Activated CD4-positive, alpha-beta memory T cell treated with anti-CD3 and anti-CD28 coated beads, Interleukin-2, amount 10 ng/mL, durations not matched to agents 7 days and 5 days (primary cell): ENCODE data around the gene APBA2. TPM values are rescaled to one million over a fixed set of nuclear protein-coding genes. Genes with fewer than 3 reads are reported as not detected.

Experiments
- CTCF ChIA-PET: fragments of 350-600 bp; sonication (Branson Sonifier 250); formaldehyde crosslinking; loops from one replicate; lab custom pipeline; 2021; ENCODE audit warnings: antibody characterized with exemption, inconsistent platforms; lab: Charles Lee
- POLR2A ChIA-PET: fragments of 350-600 bp; sonication (Branson Sonifier 250); formaldehyde crosslinking; loops from one replicate; lab custom pipeline; 2021; ENCODE audit warnings: antibody characterized with exemption; lab: Charles Lee
- DNase-seq: peaks from one replicate; pipeline ENCODE4 v3.0.0-alpha.2; 2020
- H3K27ac Mint-ChIP-seq: one replicate; pipeline ENCODE4 v1.8.0; 2021; ENCODE audit warnings: mild to moderate bottlenecking, mixed read lengths
- H3K27me3 Mint-ChIP-seq: one replicate; pipeline ENCODE4 v1.8.0; 2021; ENCODE audit warnings: mixed read lengths
- H3K36me3 Mint-ChIP-seq: one replicate; pipeline ENCODE4 v1.8.0; 2021; ENCODE audit warnings: low read depth, mixed read lengths
- H3K4me1 Mint-ChIP-seq: one replicate; pipeline ENCODE4 v1.8.0; 2021; ENCODE audit warnings: mixed read lengths
- H3K4me3 Mint-ChIP-seq: one replicate; pipeline ENCODE4 v1.8.0; 2021; ENCODE audit warnings: mild to moderate bottlenecking, mixed read lengths
- H3K9me3 Mint-ChIP-seq: one replicate; pipeline ENCODE4 v1.8.0; 2021; ENCODE audit warnings: mixed read lengths
- total RNA-seq, 2 experiments: library from RNA; stranded (reverse); gene quantifications; one replicate each; pipeline ENCODE4 v1.2.3, GENCODE V29; 2021

The APBA2 gene
- total RNA-seq, 2 experiments from 2014 or later = 0.81 to 0.93 TPM

DNA sequence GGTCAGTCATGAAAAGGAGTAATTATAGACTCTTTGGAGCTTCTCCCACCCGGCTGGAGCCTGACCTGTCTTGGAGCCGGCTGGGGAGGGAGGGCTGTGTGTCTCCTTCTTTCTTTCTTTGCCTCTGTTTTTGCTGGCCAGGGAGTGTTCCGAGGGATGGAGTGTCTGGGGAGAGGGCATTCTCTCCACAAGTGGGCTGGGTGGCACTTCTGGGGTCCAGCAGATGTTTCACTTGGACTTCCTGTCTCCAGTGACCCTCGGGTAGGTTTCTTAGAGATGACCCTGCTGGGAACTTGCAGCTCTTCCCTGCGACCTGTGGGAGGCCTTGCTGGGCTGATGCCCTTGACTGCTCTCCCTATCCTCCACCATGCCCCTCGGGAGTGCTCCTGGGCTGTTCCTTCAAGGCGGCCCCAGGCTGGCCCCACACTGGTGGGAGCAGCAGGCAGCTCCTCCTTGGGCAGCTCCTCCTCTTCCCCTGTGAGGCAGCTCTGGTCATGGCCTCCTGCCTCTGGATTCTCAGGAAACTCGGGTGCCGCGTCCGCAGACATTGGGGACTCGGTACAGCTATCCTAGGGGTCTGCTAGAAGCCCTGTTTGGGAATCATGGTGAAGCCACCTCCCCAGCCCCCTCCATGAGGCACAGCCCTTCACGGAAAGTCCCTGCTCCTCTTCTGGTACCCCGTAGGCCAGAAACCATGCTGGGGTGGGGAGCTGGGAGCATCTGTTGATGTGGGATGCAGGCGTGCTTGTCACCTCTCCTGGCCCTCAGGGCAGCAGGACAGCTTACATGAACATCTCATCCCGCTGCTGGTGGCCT, 44.9 kb downstream of the APBA2 start:
- POLR2A ChIA-PET = no interaction called here
- no peaks in the 10 kb centered on the region for H3K36me3 Mint-ChIP-seq
- CTCF ChIA-PET = no interaction called here
- H3K4me3 Mint-ChIP-seq = no peak overlapping the region
- no peak overlapping the region for H3K27ac Mint-ChIP-seq
- H3K4me1 Mint-ChIP-seq = no peaks in the 10 kb centered on the region
- no peak for DNase-seq
- H3K9me3 Mint-ChIP-seq = no peaks in the 10 kb centered on the region
- peaks cover 2% of the 10 kb centered on the region for H3K27me3 Mint-ChIP-seq

DNA sequence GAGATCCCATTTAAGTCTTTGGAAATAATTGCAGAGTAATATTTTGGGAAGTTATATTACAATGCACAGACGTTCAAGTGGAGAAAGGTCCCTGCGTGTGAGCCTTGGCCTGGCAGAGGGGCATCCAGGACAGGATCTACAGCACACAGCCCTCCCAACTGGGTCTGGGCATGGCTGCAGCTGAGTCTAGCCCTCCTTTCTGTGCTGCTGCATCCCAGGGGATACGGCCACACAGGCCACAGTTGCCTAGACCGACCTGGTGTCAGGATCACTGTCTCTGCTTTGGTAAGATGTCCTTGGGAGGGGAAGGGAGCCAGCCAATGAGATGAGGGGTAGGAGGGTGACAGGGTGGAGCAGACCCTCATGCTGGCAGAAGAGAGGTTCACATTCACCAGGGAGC, 46.1 kb downstream of the APBA2 start:
- DNase-seq = no peak
- H3K4me1 Mint-ChIP-seq = peaks cover 11% of the 10 kb centered on the region
- CTCF ChIA-PET = no interaction called here

DNA sequence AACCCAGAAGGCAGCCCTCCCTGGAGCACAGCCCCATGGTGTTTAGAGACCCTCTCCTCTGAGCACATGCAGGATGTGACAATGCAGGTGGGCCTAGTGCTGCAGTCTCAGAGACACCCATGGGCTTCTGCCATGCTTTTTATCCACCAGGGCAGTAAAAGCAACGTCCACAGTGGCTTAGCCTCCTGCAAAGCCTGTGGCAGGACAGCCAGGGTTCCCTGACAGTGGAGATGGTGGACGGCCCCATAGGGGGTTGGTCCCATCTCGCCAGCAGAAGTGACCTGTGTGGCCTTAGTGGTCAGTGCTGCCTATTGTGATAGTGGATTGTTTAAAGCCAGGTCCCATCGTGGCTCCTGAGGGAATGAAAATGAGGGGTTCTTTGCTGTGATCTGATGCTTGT, 46.6 kb downstream of the APBA2 start:
- peaks cover 16% of the 10 kb centered on the region for H3K4me1 Mint-ChIP-seq
- no peak overlapping the region for H3K4me3 Mint-ChIP-seq
- no peak overlapping the region for H3K27ac Mint-ChIP-seq
- ChIA-PET CTCF (no interaction called here), POLR2A (no interaction called here)
- no peaks in the 10 kb centered on the region for H3K9me3 Mint-ChIP-seq
- DNase-seq = no peak
- H3K36me3 Mint-ChIP-seq = no peaks in the 10 kb centered on the region
- no peaks in the 10 kb centered on the region for H3K27me3 Mint-ChIP-seq

More for the DNA sequence above, 46.1 kb downstream of the APBA2 start:
- Mint-ChIP-seq H3K27me3 (no peaks in the 10 kb centered on the region), H3K9me3 (no peaks in the 10 kb centered on the region), H3K27ac (no peak overlapping the region), H3K36me3 (no peaks in the 10 kb centered on the region), H3K4me3 (no peak overlapping the region)
- POLR2A ChIA-PET = no interaction called here

DNA sequence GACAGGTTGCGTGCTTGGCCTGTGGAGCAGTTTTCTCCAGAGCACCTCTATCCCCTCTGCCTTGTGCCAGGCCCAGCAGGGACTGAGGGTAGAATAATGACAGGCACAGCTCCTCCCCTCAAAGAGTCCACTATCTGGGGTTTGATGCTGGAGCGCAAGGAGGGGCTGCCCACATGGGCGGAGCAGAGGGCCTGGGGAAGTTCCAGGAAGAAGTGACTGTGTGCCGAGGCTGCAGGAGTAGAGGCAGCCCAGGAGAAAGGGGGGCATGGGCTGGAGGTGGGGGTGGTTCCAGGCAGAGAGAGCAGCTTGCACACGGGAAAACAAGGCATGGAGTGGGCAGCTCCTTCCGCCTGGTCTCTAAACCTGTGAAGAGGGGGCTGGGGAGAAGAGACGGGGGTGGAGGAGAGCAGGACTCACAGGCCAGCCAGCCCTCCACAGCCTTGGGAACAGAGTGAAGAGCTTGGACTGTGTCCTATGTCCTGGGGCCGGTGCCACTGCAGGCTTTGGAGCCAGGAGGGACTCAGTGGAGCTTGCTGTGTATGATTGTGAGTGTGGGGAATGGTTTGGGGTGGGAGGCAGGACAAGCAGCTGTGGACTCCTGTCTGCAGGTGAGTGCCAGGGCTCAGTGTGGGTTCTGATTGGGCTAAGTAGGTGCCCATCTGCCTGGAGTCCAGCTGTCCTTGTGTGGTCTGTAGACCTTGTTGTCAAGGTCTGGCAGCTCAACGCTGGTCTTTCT, 48.1 kb downstream of the APBA2 start:
- no peaks in the 10 kb centered on the region for H3K27me3 Mint-ChIP-seq
- H3K36me3 Mint-ChIP-seq = no peaks in the 10 kb centered on the region
- ChIA-PET CTCF (no interaction called here), POLR2A (no interaction called here)
- H3K4me1 Mint-ChIP-seq = peaks cover 22% of the 10 kb centered on the region
- H3K27ac Mint-ChIP-seq = no peak overlapping the region
- no peaks in the 10 kb centered on the region for H3K9me3 Mint-ChIP-seq
- DNase-seq = no peak
- no peak overlapping the region for H3K4me3 Mint-ChIP-seq

DNA sequence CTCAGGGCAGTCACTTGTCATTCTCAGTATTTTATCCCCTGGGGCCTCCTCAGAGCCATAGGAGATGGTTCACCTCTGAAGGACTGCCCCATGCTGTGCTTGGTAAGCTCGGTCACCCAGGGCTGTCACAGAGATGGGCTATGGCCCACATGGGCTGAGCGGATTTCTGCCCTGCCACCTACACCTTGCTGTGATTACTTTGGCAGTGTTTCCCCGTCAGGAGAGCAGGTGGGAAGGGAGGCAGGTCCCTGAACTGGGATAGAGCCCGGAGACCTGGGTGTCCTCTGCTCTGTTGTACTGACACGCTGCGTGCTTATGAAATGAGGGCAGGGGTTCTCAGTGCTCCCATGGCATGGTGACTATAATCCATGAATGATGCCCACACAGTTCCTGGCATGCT, 48.9 kb downstream of the APBA2 start:
- peaks cover 27% of the 10 kb centered on the region for H3K4me1 Mint-ChIP-seq
- no peaks in the 10 kb centered on the region for H3K27me3 Mint-ChIP-seq
- no peaks in the 10 kb centered on the region for H3K36me3 Mint-ChIP-seq

DNA sequence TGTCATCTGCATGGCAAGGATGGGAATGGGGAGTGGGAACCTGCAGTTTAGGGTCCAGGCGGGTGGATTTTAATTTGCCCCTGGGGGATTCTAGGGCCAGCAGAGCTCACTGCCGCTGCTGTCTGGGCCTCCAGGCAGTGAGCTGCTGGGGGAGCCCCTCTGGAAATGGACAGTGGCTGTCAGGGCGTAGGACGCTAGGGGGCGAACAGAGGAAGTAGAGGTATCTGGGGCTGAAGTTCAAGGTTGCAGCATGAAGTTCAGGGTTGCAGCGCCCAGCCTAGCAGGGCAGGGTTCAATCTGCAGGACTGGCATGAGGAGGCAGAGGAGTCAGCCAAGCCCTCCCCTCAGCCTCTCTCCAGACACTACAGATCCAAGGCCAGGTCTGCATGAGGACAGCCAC, 49.5 kb downstream of the APBA2 start:
- peaks cover 27% of the 10 kb centered on the region for H3K4me1 Mint-ChIP-seq
- H3K4me3 Mint-ChIP-seq = no peak overlapping the region
- no peak overlapping the region for H3K27ac Mint-ChIP-seq
- no peak for DNase-seq
- no peaks in the 10 kb centered on the region for H3K36me3 Mint-ChIP-seq
- CTCF ChIA-PET = interaction anchor here (1.3 to 1.7 kb wide), 2 partner anchors 28 to 40 kb away, joined by 3 to 4 read pairs; no protein-coding TSS in a partner anchor
- no peaks in the 10 kb centered on the region for H3K27me3 Mint-ChIP-seq
- POLR2A ChIA-PET = no interaction called here
- peaks cover 3% of the 10 kb centered on the region for H3K9me3 Mint-ChIP-seq

More for the DNA sequence above, 48.9 kb downstream of the APBA2 start:
- H3K27ac Mint-ChIP-seq = no peak overlapping the region
- H3K9me3 Mint-ChIP-seq = peaks cover 2% of the 10 kb centered on the region
- POLR2A ChIA-PET = no interaction called here
- CTCF ChIA-PET = no interaction called here
- no peak overlapping the region for H3K4me3 Mint-ChIP-seq
- no peak for DNase-seq

DNA sequence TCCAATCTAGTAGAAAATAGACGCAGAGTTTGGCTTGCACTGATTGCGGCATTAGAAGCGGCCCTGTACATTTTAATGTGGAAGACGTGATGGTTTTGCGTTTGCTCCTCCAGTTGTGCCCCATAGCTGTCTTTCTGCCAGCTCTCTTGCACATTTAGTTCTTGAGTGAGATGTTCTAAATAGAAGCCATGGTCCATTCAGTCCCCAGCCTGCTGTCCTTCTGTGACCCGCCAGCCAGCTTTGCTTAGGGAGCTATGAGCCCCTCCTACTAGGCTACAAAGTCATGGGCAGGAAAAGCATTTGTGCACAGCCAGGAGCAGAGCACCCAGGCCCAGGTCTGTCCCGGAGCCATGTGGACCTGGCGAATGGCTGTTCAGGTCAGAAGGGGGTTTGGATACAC, 50.3 kb downstream of the APBA2 start:
- peaks cover 3% of the 10 kb centered on the region for H3K9me3 Mint-ChIP-seq
- H3K27me3 Mint-ChIP-seq = no peaks in the 10 kb centered on the region
- POLR2A ChIA-PET = no interaction called here
- H3K4me1 Mint-ChIP-seq = peaks cover 32% of the 10 kb centered on the region
- H3K36me3 Mint-ChIP-seq = no peaks in the 10 kb centered on the region
- DNase-seq = no peak
- no peak overlapping the region for H3K27ac Mint-ChIP-seq
- CTCF ChIA-PET = interaction anchor here (1.3 to 1.7 kb wide), 2 partner anchors 28 to 39 kb away, joined by 3 to 4 read pairs; no protein-coding TSS in a partner anchor
- H3K4me3 Mint-ChIP-seq = no peak overlapping the region

DNA sequence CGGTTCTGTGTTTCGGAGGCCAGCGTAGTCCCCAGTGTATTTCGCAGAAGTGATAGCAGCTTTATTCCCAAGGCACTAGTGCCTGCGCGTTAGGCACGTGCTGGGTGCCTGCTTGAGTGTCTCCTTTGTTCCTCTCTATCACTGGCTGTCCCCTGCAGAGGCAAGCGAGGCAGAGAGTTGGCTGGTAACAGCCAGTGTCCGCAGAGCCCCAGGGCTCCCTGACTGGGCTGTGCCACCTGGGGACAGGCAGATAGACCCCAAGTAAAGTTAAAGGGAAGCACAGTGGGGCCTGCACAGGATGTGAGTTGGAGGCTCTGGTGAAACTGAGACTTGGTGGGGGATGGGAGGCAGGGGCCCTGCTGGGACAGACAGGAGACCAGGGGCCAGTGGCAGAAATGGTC, 50.7 kb downstream of the APBA2 start:
- no peak overlapping the region for H3K4me3 Mint-ChIP-seq
- no peaks in the 10 kb centered on the region for H3K27me3 Mint-ChIP-seq
- no peaks in the 10 kb centered on the region for H3K36me3 Mint-ChIP-seq
- peaks cover 35% of the 10 kb centered on the region for H3K4me1 Mint-ChIP-seq
- ChIA-PET POLR2A (no interaction called here), CTCF (interaction anchor here (1.3 to 1.7 kb wide), 2 partner anchors 29 to 39 kb away, joined by 3 to 4 read pairs; no protein-coding TSS in a partner anchor)
- H3K9me3 Mint-ChIP-seq = peaks cover 3% of the 10 kb centered on the region
- no peak for DNase-seq
- no peak overlapping the region for H3K27ac Mint-ChIP-seq

DNA sequence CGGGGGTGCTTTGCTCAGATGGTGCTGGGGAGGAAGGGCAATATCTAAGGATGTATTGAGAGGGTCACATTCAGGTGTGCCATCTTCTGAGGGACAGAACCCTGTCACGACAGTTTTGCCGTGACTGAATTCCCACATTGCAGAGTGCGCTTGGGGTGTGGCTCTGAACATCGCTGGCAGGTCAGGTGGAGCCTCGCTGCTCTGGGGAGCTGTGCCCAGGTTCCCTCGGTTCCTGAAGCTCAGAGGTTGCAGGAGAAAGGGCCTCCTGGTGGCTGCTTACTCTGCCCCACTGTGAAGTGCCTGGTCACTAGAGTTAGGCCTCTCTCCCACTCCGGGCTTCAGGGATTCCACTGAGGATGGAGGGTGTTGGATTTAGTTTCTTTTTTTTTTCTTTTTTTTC, 51.5 kb downstream of the APBA2 start:
- Mint-ChIP-seq H3K27me3 (no peaks in the 10 kb centered on the region), H3K9me3 (peaks cover 3% of the 10 kb centered on the region), H3K4me3 (no peak overlapping the region), H3K36me3 (no peaks in the 10 kb centered on the region), H3K27ac (peak overlapping the region; percentile 47), H3K4me1 (peaks cover 37% of the 10 kb centered on the region)
- CTCF ChIA-PET = interaction anchor here (1.6 kb wide), 1 partner anchor 153 kb away, joined by 5 read pairs; no protein-coding TSS in a partner anchor
- DNase-seq = no peak
- POLR2A ChIA-PET = no interaction called here

DNA sequence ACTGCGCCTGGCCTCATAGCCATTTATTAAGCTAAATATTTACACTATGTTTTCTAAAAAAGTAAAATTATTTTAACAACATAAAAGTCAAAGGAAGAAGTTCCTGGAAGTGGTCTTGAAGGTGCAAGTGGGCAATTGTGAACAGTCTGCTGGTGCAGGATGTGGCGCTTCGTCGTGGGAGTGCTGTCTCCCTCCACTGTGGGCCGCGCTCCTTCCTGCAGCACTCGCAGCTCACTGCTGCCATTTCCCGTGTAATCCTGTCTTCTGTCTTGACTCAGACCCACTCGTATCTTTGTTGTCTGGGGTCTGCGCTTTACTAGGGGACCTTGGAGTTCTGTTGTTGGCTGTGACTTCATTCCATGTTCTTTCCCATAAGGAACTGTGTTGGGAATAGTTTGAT, 56.3 kb downstream of the APBA2 start:
- no peak overlapping the region for H3K27ac Mint-ChIP-seq
- ChIA-PET POLR2A (no interaction called here), CTCF (no interaction called here)
- H3K27me3 Mint-ChIP-seq = no peaks in the 10 kb centered on the region
- no peak overlapping the region for H3K4me3 Mint-ChIP-seq
- DNase-seq = no peak
- H3K4me1 Mint-ChIP-seq = peaks cover 27% of the 10 kb centered on the region
- H3K36me3 Mint-ChIP-seq = no peaks in the 10 kb centered on the region
- H3K9me3 Mint-ChIP-seq = peaks cover 3% of the 10 kb centered on the region

DNA sequence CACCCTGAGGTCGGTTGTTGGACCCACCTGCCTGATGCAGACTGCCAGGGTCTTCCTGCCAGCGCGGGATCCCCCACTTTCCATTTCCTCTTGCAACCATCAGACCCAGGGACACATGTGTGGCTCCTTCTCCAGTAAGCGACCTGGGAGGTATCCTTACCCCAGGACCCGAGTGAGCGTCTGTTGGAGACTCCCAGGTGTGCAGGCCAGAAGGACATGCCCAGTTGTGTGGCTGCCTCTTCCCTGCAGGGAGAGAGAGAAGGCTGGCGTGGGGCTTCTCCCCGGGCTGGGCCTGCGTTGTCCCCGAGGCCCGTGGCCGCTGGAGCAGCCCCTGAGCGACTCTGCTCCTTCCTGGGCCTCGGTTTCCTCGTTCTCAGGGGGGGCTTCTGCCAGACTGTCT, 56.8 kb downstream of the APBA2 start:
- peaks cover 3% of the 10 kb centered on the region for H3K9me3 Mint-ChIP-seq
- H3K27me3 Mint-ChIP-seq = no peaks in the 10 kb centered on the region
- no peaks in the 10 kb centered on the region for H3K36me3 Mint-ChIP-seq
- ChIA-PET POLR2A (no interaction called here), CTCF (no interaction called here)
- peaks cover 24% of the 10 kb centered on the region for H3K4me1 Mint-ChIP-seq
- H3K27ac Mint-ChIP-seq = no peak overlapping the region
- no peak overlapping the region for H3K4me3 Mint-ChIP-seq
- DNase-seq = no peak

DNA sequence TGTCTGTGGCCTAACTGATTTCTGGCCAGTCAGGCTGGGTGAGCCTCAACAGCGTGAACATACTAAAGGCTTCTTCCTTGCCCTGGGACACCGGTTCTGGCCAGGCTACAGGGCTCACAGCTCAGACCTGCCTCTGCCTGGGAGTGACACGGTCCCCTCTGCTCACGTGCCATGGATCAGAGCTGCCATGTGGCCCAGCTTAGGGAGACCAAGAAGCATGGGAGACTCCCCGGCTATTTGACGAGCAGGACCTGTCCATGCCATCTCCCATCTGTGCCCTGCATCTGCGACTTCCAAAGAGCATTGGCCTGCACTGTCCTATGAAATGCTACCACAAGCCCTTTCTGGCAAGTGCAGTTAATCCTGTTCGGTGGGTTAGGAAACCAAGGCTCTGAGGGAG, 57.4 kb downstream of the APBA2 start:
- H3K4me1 Mint-ChIP-seq = peaks cover 23% of the 10 kb centered on the region
- H3K36me3 Mint-ChIP-seq = no peaks in the 10 kb centered on the region
- POLR2A ChIA-PET = no interaction called here
- H3K4me3 Mint-ChIP-seq = no peak overlapping the region
- H3K27ac Mint-ChIP-seq = no peak overlapping the region
- CTCF ChIA-PET = no interaction called here
- H3K9me3 Mint-ChIP-seq = peaks cover 3% of the 10 kb centered on the region
- DNase-seq = no peak
- H3K27me3 Mint-ChIP-seq = no peaks in the 10 kb centered on the region

DNA sequence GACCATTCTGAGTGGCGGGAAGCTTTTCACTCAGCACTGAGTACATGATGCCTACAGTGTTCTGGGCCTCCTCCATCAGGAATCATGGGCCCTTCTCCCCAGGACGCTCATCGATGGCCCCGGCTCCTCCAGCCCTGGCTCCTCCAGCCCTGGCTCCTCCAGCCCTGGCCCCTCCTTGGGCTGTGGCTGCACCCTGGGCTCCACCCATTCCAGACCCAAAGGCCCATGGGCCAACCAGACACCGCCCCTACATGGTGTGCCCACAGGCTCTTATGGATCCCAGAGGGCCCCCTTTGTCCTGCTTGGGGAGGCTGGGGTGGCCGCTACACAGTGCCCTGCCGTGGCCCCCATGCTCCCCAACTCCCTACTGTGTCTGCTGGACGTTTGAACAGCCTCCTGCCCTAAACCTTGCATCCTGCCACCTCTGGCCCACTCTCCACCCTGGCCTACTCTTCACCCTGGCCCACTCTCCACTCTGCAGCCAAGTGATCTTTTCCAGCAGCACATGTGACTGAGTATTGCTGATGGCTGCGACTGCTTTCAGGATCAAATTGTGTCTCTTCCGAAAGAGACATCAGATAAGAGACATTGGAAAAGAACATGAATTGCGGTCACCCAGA, 57.9 kb downstream of the APBA2 start:
- DNase-seq = no peak
- no peaks in the 10 kb centered on the region for H3K36me3 Mint-ChIP-seq
- ChIA-PET POLR2A (no interaction called here), CTCF (no interaction called here)
- H3K9me3 Mint-ChIP-seq = peaks cover 3% of the 10 kb centered on the region
- H3K27ac Mint-ChIP-seq = no peak overlapping the region
- H3K27me3 Mint-ChIP-seq = peaks cover 2% of the 10 kb centered on the region
- peaks cover 29% of the 10 kb centered on the region for H3K4me1 Mint-ChIP-seq
- H3K4me3 Mint-ChIP-seq = no peak overlapping the region
